Small intestine (tissue), 7 donors: ENCODE data around the gene EEFSEC. TPM values are rescaled to one million over a fixed set of nuclear protein-coding genes. Genes with fewer than 3 reads are reported as not detected.

Experiments used
- DNase-seq, 2 donors: peaks; one replicate each; pipeline versions ENCODE4 v3.0.0 to v3.0.0-alpha.2; 2013
- FAIRE-seq: peaks from 2 replicates; lab custom pipeline; 2012; peaks lifted over from hg19 to GRCh38; lab: Jason Lieb, UNC
- H3K27ac ChIP-seq, 3 donors: one replicate each; pipeline ENCODE4 v1.5.1; 2013; ENCODE audit warnings: low read length in 2 of 3, mild to moderate bottlenecking in 2 of 3, control low read depth in 1 of 3, inconsistent platforms in 1 of 3, low read depth in 1 of 3, moderate library complexity in 1 of 3
- H3K27me3 ChIP-seq, 3 donors: one replicate each; pipeline ENCODE4 v1.6.1; 2013; ENCODE audit warnings: low read length in 3 of 3, inconsistent platforms in 1 of 3; ENCODE audit not compliant: control insufficient read depth in 3 of 3, insufficient read depth in 3 of 3
- H3K36me3 ChIP-seq, 3 donors: one replicate each; pipeline ENCODE4 v1.6.1; 2013; ENCODE audit warnings: low read length in 3 of 3, inconsistent platforms in 1 of 3, low read depth in 1 of 3, mild to moderate bottlenecking in 1 of 3, moderate library complexity in 1 of 3; ENCODE audit not compliant: control insufficient read depth in 3 of 3, insufficient read depth in 2 of 3
- H3K4me1 ChIP-seq, 3 donors: one replicate each; pipeline ENCODE4 v1.6.1; 2013; ENCODE audit warnings: low read length in 2 of 3, inconsistent platforms in 1 of 3, low read depth in 1 of 3, mild to moderate bottlenecking in 1 of 3, moderate library complexity in 1 of 3; ENCODE audit not compliant: control insufficient read depth in 3 of 3, insufficient read depth in 2 of 3
- H3K4me3 ChIP-seq, 3 donors: one replicate each; pipeline ENCODE4 v1.5.1; 2013; ENCODE audit warnings: low read length in 3 of 3, control low read depth in 1 of 3, inconsistent platforms in 1 of 3, low read depth in 1 of 3, mild to moderate bottlenecking in 1 of 3, moderate library complexity in 1 of 3
- H3K9me3 ChIP-seq, 2 donors: one replicate each; pipeline ENCODE4 v1.6.1; 2013; ENCODE audit warnings: low read depth in 1 of 2, low read length in 1 of 2; ENCODE audit not compliant: control insufficient read depth in 2 of 2, insufficient read depth in 1 of 2
- WGBS, 3 donors: extraction: QIAGEN DNeasy Blood & Tissue Kit; methylation state at CpG; one replicate each; pipeline ENCODE4 v1.1.7; 2013; 5-methylcytosine and 5-hydroxymethylcytosine counted together
- polyA plus RNA-seq, 4 donors: library from polyadenylated mRNA; stranded (reverse) in 3 of 4; unstranded in 1 of 4; fragments of 200-250 nt in 3 of 4; fragments of 120-200 nt in 1 of 4; gene quantifications; one replicate each; pipeline versions ENCODE4 v1.2.1 to v1.2.3, GENCODE V29; 2013
- donor health status: healthy with polysubstance abuse.
- donor health status: control.
- donor health status: control.
- donor health status: Bipolar disorder and iron deficiency.
- donor health status: healthy.

EEFSEC gene
- polyA plus RNA-seq, 4 donors: 4.9 to 29.0 (median 10.2) TPM

DNA sequence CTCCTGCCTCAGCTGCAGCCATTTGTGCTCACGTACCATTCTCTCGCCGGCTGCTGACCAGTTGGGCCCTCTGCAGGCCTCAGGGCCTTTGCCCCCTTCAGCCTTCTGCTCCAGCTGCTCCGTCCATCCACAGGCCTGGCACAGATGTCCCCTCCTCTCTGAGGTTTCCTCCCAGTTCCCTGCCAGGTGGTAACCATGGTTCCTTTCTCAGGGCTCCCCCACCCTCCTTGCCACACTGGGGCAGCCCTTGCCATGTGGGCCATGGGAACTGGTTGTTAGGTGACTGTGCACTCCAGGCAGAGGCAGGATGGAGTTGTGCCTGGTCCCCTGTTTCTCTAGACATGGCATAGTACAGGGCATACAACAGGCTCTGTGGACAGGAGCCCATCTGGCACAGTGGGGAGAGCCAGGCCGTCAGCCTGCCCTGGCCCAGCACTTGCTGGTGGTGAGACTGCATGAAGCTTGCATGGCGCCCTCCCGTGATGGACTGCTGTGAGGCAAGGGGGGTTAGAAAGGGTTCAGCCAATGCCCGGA is 164.5 kb downstream of the EEFSEC start:
- DNase-seq: no peak

GRCh38 chr3:128318275-128318941 is 165.1 kb downstream of the EEFSEC start:
- FAIRE-seq (no peak), DNase-seq (no peak)
- H3K36me3 ChIP-seq: peaks cover 0 to 38% (median 0%) of the 10 kb centered on the region in 3 donors
- H3K9me3 ChIP-seq: no peaks in the 10 kb centered on the region
- no peak overlapping the region for H3K4me3 ChIP-seq
- WGBS, 3 donors: 94 to 97% (median 96%) methylated on average over 11 of the region's 11 CpGs
- no peak overlapping the region for H3K27ac ChIP-seq
- no peaks in the 10 kb centered on the region for H3K27me3 ChIP-seq
- H3K4me1 ChIP-seq: peaks cover 0 to 22% (median 0%) of the 10 kb centered on the region in 3 donors

More for the DNA sequence above, 164.5 kb downstream of the EEFSEC start:
- Histone ChIP-seq H3K4me3 (no peak overlapping the region), H3K4me1 (peaks cover 0 to 16% (median 0%) of the 10 kb centered on the region in 3 donors), H3K36me3 (peaks cover 0 to 38% (median 0%) of the 10 kb centered on the region in 3 donors), H3K9me3 (no peaks in the 10 kb centered on the region), H3K27ac (no peak overlapping the region), H3K27me3 (no peaks in the 10 kb centered on the region)
- WGBS, 3 donors: 87 to 91% (median 91%) methylated on average over 8 of the region's 8 CpGs
- FAIRE-seq: no peak

GRCh38 chr3:128319107-128319506 is 165.8 kb downstream of the EEFSEC start:
- WGBS, 3 donors: 92 to 94% (median 93%) methylated on average over 8 of the region's 8 CpGs
- Histone ChIP-seq H3K27me3 (no peaks in the 10 kb centered on the region), H3K9me3 (no peaks in the 10 kb centered on the region), H3K27ac (no peak overlapping the region), H3K4me3 (no peak overlapping the region), H3K4me1 (peaks cover 0 to 29% (median 2%) of the 10 kb centered on the region in 3 donors), H3K36me3 (peaks cover 0 to 40% (median 0%) of the 10 kb centered on the region in 3 donors)
- FAIRE-seq (no peak), DNase-seq (no peak)

DNA sequence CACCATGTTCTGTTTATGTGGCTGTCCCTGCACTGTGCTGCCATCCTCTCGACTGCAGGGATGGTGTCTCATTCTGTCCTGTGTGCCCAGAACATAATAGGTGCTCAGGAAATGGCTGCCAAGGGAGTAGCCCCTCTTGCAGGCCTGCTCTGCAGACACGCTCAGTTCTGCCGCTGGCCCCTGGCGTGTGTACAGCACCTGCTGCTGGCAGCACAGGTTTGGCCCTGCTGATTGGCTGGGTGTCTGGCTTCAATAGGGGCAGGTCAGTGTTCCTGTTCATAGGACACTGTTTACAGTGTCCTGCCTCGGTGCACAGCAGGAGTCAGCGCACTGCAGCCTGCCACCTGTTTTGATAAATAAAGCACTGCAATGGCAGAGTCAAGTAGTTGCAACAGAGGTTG is 166.5 kb downstream of the EEFSEC start:
- H3K9me3 ChIP-seq: no peaks in the 10 kb centered on the region
- DNase-seq: no peak
- H3K4me1 ChIP-seq: peaks cover 0 to 35% (median 2%) of the 10 kb centered on the region in 3 donors
- H3K36me3 ChIP-seq: peaks cover 0 to 40% (median 0%) of the 10 kb centered on the region in 3 donors
- no peak overlapping the region for H3K27ac ChIP-seq
- WGBS, 3 donors: 85 to 92% (median 90%) methylated on average over 6 of the region's 6 CpGs
- H3K4me3 ChIP-seq: no peak overlapping the region
- no peak for FAIRE-seq
- no peaks in the 10 kb centered on the region for H3K27me3 ChIP-seq

DNA sequence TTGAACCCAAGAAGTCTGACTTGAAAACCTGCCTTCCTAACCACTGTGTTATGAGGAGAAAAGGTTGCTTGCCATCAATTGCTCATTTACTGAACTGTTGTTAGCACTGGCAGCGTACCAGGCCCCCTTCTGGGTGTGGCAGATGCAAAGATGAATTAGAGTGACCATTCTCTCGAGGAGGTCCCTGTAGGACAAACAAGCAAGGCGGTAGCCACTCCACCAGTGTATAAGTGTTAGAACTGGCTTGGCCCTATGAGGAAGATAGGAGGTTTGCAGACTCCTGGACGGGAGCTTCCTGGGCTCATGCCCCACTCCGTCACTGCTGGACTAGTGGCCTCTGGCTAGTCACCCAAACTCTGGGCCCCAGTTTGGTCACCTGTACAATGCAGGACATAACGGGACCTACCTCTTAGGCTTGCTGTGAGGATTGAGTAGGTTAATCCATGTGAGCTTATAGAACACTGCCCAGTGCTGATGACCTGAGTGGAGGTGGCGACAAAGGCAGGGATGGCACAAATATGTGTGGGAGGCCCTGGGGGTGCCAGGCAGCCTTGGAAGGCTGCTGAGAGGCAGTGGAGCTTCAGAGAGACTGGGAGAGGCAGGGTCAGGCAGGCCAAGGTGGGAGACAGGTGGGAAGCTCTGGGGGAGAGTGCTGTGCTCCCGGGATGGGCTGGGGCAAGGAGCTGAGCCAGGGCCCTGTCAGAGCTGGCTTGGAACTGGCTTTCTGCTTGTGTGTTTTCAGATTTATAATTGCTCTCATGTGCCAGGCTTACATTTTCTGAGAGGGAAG is 167.5 kb downstream of the EEFSEC start:
- peaks cover 0 to 42% (median 2%) of the 10 kb centered on the region in 3 donors for H3K4me1 ChIP-seq
- H3K27me3 ChIP-seq: no peaks in the 10 kb centered on the region
- peaks cover 0 to 47% (median 0%) of the 10 kb centered on the region in 3 donors for H3K36me3 ChIP-seq
- 89 to 93% (median 93%) methylated on average over 7 to 8 of the region's 8 CpGs for WGBS, 3 donors
- no peak overlapping the region for H3K27ac ChIP-seq
- DNase-seq: no peak
- FAIRE-seq: no peak
- H3K4me3 ChIP-seq: no peak overlapping the region
- no peaks in the 10 kb centered on the region for H3K9me3 ChIP-seq

GRCh38 chr3:128321418-128321817 is 168.1 kb downstream of the EEFSEC start:
- WGBS, 3 donors: 94 to 100% (median 99%) methylated on average over 3 to 4 of the region's 4 CpGs
- H3K9me3 ChIP-seq: no peaks in the 10 kb centered on the region
- no peaks in the 10 kb centered on the region for H3K27me3 ChIP-seq
- DNase-seq (no peak), FAIRE-seq (no peak)
- peaks cover 0 to 42% (median 2%) of the 10 kb centered on the region in 3 donors for H3K4me1 ChIP-seq
- H3K27ac ChIP-seq: no peak overlapping the region
- peaks cover 0 to 49% (median 0%) of the 10 kb centered on the region in 3 donors for H3K36me3 ChIP-seq
- H3K4me3 ChIP-seq: no peak overlapping the region

DNA sequence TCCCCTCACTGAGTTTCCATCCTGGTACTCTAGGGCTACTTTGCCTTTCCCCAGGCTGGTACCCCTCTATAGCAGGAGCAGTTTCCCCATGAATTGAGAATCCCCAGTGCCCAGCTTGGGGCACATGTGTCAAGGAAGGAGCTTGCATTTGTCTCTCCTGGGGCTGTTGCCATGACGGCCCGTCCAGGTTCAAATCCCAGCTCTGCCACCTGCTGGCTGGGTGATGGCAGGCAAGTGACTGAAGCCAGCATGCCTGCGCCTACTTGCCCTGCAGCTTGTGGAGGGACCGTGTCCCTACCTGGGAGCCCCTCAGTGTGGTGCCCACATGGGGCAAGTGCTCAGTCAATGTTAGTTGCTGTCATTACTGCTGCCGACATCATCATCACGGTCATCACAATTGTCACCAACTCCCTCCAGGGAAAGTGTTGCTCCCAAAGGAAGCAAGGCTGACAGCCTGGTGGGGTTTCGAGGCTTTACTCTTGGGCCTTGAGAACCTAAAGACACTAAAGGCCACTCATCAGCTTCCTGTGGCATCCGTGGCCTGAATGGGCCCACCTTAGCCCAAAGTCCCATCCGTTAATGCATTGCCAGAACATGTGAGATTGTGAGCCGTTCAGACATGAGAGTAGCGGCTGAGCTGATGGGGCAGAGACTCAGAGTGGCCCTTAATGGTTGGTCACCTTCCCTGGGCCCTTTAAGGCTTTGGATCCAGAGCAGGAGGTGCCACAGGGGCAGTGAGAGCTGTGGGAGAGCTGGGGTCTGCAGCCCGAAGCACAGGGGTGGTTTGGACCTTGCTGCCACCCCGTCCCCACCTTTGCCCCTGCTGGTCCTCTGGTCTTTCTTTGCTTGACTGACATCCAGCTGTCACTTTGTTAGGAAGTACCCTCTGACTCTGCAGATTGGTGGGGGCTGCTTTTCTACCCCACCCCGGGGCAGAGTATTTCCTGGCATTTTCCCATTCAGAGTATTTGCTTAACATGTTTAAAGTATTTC is 169.0 kb downstream of the EEFSEC start:
- Histone ChIP-seq H3K27me3 (no peaks in the 10 kb centered on the region), H3K4me3 (no peak overlapping the region), H3K4me1 (peaks cover 0 to 36% (median 2%) of the 10 kb centered on the region in 3 donors), H3K36me3 (peaks cover 0 to 49% (median 0%) of the 10 kb centered on the region in 3 donors), H3K27ac (no peak overlapping the region), H3K9me3 (no peaks in the 10 kb centered on the region)
- FAIRE-seq (no peak), DNase-seq (peak in 1 of 2 donors; percentile 43)
- 79 to 85% (median 80%) methylated on average over 14 of the region's 14 CpGs for WGBS, 3 donors
